AML-193 (cell line): ENCODE data around the gene SHROOM4.

ENCODE experiments used
- DNase-seq, 2 experiments: peaks; one replicate each; lab custom pipeline; 2025; lab: John Stamatoyannopoulos, UW

Gene SHROOM4

GRCh38 chrX:50705042-50705441 is 109.0 kb downstream of the SHROOM4 start:
- DNase-seq: no peak

GRCh38 chrX:50704360-50704759 is 109.6 kb downstream of the SHROOM4 start:
- DNase-seq: no peak

- DNase-seq: no peak
Observed at GRCh38 chrX:50700921-50701320, 113.1 kb downstream of the SHROOM4 start.

- no peak for DNase-seq
Observed at GRCh38 chrX:50698944-50699343, 115.0 kb downstream of the SHROOM4 start.

GRCh38 chrX:50697691-50698090 is 116.3 kb downstream of the SHROOM4 start:
- no peak for DNase-seq

GRCh38 chrX:50691820-50692219 is 122.2 kb downstream of the SHROOM4 start:
- peak; percentile 16 to 20 for DNase-seq

- DNase-seq: no peak
Observed at GRCh38 chrX:50684871-50685270, 129.1 kb downstream of the SHROOM4 start.

GRCh38 chrX:50680990-50681389 is 133.0 kb downstream of the SHROOM4 start:
- DNase-seq: no peak

GRCh38 chrX:50677789-50678188 is 136.2 kb downstream of the SHROOM4 start:
- DNase-seq: no peak

- no peak for DNase-seq
Observed at GRCh38 chrX:50671661-50672060, 142.3 kb downstream of the SHROOM4 start.

- DNase-seq: no peak
Observed at GRCh38 chrX:50668860-50669259, 145.1 kb downstream of the SHROOM4 start.

- no peak for DNase-seq
Observed at GRCh38 chrX:50648156-50648555, 165.8 kb downstream of the SHROOM4 start.

- no peak for DNase-seq
Observed at GRCh38 chrX:50644496-50644895, 169.5 kb downstream of the SHROOM4 start.

GRCh38 chrX:50643525-50644137 is 170.4 kb downstream of the SHROOM4 start:
- DNase-seq: no peak

- no peak for DNase-seq
Observed at GRCh38 chrX:50638123-50638522, 175.9 kb downstream of the SHROOM4 start.

- no peak for DNase-seq
Observed at GRCh38 chrX:50635817-50636365, 178.1 kb downstream of the SHROOM4 start.

- DNase-seq: no peak
Observed at GRCh38 chrX:50635162-50635561, 178.8 kb downstream of the SHROOM4 start.

- DNase-seq: no peak
Observed at GRCh38 chrX:50629774-50630173, 184.2 kb downstream of the SHROOM4 start.

GRCh38 chrX:50627696-50628095 is 186.3 kb downstream of the SHROOM4 start:
- DNase-seq: no peak

GRCh38 chrX:50626432-50626831 is 187.6 kb downstream of the SHROOM4 start:
- DNase-seq: no peak

- no peak for DNase-seq
Observed at GRCh38 chrX:50622751-50623150, 191.2 kb downstream of the SHROOM4 start.

- no peak for DNase-seq
Observed at GRCh38 chrX:50618788-50619558, 195.0 kb downstream of the SHROOM4 start.

GRCh38 chrX:50617183-50617582 is 196.8 kb downstream of the SHROOM4 start:
- no peak for DNase-seq
